GM10248 (cell line): ENCODE measurements around the gene PLXNA2.

Experiments
- CTCF ChIA-PET: fragments of 300-600 bp; sonication (Branson Sonifier 250); formaldehyde crosslinking; extraction: SDS; loops from one replicate; lab custom pipeline; 2021; ENCODE audit warnings: antibody characterized with exemption; lab: Yijun Ruan, JAX
- POLR2A ChIA-PET: fragments of 350-650 bp; sonication (Branson Sonifier 250); formaldehyde crosslinking; extraction: SDS; loops from one replicate; lab custom pipeline; 2020; ENCODE audit warnings: antibody characterized with exemption; lab: Yijun Ruan, JAX
- DNase-seq: peaks from one replicate; pipeline ENCODE4 v3.0.0; 2012; ENCODE audit errors: extremely low spot score
- CTCF ChIP-seq: IDR thresholded peaks from 2 replicates; pipeline ENCODE4 v1.5.1; 2012; ENCODE audit warnings: mild to moderate bottlenecking, low read depth; ENCODE audit errors: extremely low read depth, missing control alignments, control extremely low read depth

The PLXNA2 gene

DNA sequence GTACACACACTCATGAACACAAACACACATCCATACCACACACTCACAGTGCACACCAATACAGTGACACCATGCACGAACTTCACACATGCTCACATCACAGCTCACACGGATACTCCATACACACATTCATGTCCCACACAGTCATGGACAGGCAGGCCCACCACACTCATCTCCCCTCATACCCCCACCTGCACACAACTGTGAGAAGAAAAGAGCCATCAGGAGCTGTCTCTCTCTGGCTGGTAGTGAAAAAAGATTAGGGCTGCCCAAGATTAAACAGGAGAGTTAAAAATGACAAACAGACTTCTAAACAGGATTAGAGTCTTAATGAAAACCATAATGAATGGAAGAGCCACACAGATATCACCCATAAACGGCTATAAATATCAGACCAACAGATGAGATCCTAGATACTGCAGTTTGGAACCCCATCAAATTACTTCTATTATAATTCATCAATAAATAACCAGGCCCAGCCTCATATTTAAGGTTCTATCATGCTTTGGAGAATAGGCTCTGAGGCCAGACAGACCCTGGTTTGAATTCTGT lies 122.3 kb downstream of the PLXNA2 start:
- no peak for TF ChIP-seq CTCF
- ChIA-PET POLR2A (no interaction called here), CTCF (interaction anchor here (1.3 to 5.3 kb wide), 2 partner anchors 10 to 18 kb away, joined by 3 to 42 read pairs; no protein-coding TSS in a partner anchor)
- DNase-seq = no peak

DNA sequence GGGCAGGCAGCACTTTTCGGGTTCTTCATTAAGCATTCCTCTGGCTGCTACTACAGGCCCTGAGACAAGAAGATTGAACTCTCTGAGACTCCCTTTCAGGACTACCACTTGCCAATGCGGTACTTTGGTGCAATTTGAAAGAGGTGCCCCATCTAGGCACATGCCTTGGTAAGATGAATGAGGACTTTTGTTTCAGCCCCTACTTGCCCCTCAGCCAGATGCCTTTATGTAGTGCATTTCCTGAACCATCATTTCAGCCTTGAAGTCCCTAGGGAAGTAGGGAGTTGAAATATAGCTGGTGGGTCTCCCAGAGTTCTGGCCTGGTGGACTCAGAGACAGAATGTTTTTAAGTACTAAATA lies 123.8 kb downstream of the PLXNA2 start:
- TF ChIP-seq CTCF = no peak
- POLR2A ChIA-PET = no interaction called here
- no peak for DNase-seq
- CTCF ChIA-PET = interaction anchor here (0.8 to 5.3 kb wide), 2 partner anchors 11 to 26 kb away, joined by 3 to 42 read pairs; no protein-coding TSS in a partner anchor

GRCh38 chr1:208118841-208119606 lies 125.2 kb downstream of the PLXNA2 start:
- POLR2A ChIA-PET = no interaction called here

DNA sequence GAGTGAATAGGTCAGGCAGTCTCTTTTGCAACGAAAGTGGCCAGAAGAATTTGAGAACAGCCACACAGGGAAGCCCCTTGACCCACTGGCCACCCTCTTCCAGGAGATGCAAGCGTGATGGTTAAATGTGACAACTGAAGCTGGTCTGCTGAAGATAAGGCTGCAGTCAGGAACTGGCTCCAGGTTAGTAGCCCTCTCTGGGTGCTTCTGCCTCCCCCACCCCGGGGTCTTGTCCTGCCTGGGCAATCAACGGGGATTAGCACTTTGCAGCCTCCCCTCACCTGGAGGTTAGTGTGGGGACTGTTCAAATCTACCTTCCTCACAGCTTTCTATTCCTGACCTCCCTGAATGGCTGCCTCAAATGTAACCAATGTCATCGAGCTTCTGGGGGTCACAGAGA lies 125.9 kb downstream of the PLXNA2 start:
- TF ChIP-seq CTCF = no peak
- POLR2A ChIA-PET = no interaction called here
- CTCF ChIA-PET = interaction anchor here (1.0 to 1.4 kb wide), 2 partner anchors 14 to 119 kb away, joined by 3 to 8 read pairs; no protein-coding TSS in a partner anchor
- no peak for DNase-seq

More at GRCh38 chr1:208118841-208119606, 125.2 kb downstream of the PLXNA2 start:
- TF ChIP-seq CTCF = no peak
- CTCF ChIA-PET = interaction anchor here (1.0 to 5.3 kb wide), 4 partner anchors 13 to 126 kb away, joined by 3 to 42 read pairs (median 6); no protein-coding TSS in a partner anchor
- no peak for DNase-seq

DNA sequence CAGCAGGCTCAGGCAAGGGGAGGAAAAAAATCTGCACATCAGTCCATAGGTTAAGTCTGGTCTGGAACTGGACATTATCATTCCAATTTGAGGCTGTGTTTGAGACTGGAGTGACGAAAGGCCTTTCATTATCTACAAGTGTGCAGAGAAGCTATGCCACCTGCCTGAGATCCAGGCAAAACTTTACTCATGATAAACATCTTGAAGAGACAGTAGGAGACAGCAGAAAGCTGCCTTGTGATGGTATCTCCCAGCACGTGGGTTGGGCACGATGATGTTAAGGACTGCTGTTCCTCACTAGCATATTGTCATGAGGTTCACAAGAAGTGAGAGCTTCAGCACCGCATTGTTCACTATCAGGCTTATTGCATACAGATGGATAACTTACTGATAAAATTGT lies 126.4 kb downstream of the PLXNA2 start:
- TF ChIP-seq CTCF = no peak
- no peak for DNase-seq
- ChIA-PET CTCF (interaction anchor here (1.0 to 1.4 kb wide), 2 partner anchors 14 to 120 kb away, joined by 3 to 8 read pairs; no protein-coding TSS in a partner anchor), POLR2A (no interaction called here)

DNA sequence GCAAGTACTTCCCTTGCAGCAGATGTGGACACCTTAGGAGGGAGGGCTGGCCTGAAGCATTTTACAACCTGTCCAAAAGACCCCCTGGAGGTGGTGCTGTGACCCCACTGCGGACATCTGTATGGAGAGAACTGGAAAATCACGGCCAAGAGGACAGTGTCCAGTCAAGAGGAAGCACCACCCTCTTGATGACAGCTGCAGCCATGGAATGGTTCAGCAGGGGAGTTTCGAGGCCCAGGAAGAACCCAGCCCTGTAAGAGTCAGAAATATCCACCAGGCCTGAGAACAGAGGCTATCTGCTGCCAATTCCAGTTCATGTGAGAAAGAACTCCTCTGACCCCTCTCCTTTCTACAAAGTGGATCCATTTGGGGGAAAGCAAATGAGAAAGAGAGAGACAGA lies 126.8 kb downstream of the PLXNA2 start:
- TF ChIP-seq CTCF = no peak
- no peak for DNase-seq
- ChIA-PET POLR2A (no interaction called here), CTCF (interaction anchor here (1.4 kb wide), 1 partner anchor 15 kb away, joined by 8 read pairs; no protein-coding TSS in a partner anchor)
